ENCODE results near the gene CACNB4.

The CACNB4 gene

GRCh38 chr2:151961558-151961957 lies 137.3 kb downstream of the CACNB4 start:
- DNase-seq (ENCODE audit: low spot score): no peak
- no peak for TF ChIP-seq CTCF (IDR thresholded peaks at IDR 0.05)
- Histone ChIP-seq H3K4me3 (no peak overlapping the region), H3K27ac (no peak overlapping the region)

- TF ChIP-seq CTCF (IDR thresholded peaks at IDR 0.05): no peak
- no peak overlapping the region for H3K27ac ChIP-seq
- no peak for DNase-seq (ENCODE audit: low spot score)
Measured at GRCh38 chr2:151959238-151959637, 139.6 kb downstream of the CACNB4 start.

GRCh38 chr2:151953467-151953866 lies 145.4 kb downstream of the CACNB4 start:
- no peak for TF ChIP-seq CTCF (IDR thresholded peaks at IDR 0.05)
- no peak for DNase-seq (ENCODE audit: low spot score)

More at GRCh38 chr2:151959238-151959637, 139.6 kb downstream of the CACNB4 start:
- no peak overlapping the region for H3K4me3 ChIP-seq

GRCh38 chr2:151952691-151953456 lies 146.0 kb downstream of the CACNB4 start:
- DNase-seq (ENCODE audit: low spot score): no peak
- Histone ChIP-seq H3K27ac (no peak overlapping the region), H3K4me3 (no peak overlapping the region)
- no peak for TF ChIP-seq CTCF (IDR thresholded peaks at IDR 0.05)

More at GRCh38 chr2:151953467-151953866, 145.4 kb downstream of the CACNB4 start:
- no peak overlapping the region for H3K4me3 ChIP-seq
- H3K27ac ChIP-seq: no peak overlapping the region

GRCh38 chr2:151947813-151948165 lies 151.1 kb downstream of the CACNB4 start:
- Histone ChIP-seq H3K27ac (peak overlapping the region; percentile 37 to 75), H3K4me3 (peak overlapping the region; percentile 66)
- no peak for DNase-seq (ENCODE audit: low spot score)
- no peak for TF ChIP-seq CTCF (IDR thresholded peaks at IDR 0.05)

- no peak for DNase-seq (ENCODE audit: low spot score)
- Histone ChIP-seq H3K4me3 (peak overlapping the region; percentile 66), H3K27ac (peak overlapping the region; percentile 37 to 75)
- TF ChIP-seq CTCF (IDR thresholded peaks at IDR 0.05): peak; percentile 25
Measured at GRCh38 chr2:151946899-151947812, 151.7 kb downstream of the CACNB4 start.
